ENCODE measurements around the gene CDS1. TPM values are rescaled to one million over a fixed set of nuclear protein-coding genes. Genes with fewer than 3 reads are reported as not detected.
"Not testable (repeated sequence)": the region's sequence is repeated elsewhere in the genome, so short reads cannot be mapped to it uniquely, and the experiment has no call there.

The CDS1 gene
- total RNA-seq, 1 experiment from 2014 or later: 1.7 TPM

- H3K27me3 ChIP-seq (replicated peaks; ENCODE audit: insufficient read depth, low read depth, low read length, poor library complexity): no peaks in the 10 kb centered on the region
- intact Hi-C loops (cut with micrococcal nuclease; ENCODE audit: unreplicated experiment): no loop called here
- H3K4me1 ChIP-seq (ENCODE audit: insufficient read depth, low read length, poor library complexity, severe bottlenecking): no peaks in the 10 kb centered on the region
- ChIA-PET POLR2A (ENCODE audit: low non-redundant PET) (no interaction called here), CTCF (no interaction called here)
- peaks cover 26% of the 10 kb centered on the region for H3K36me3 ChIP-seq (ENCODE audit: insufficient read depth, low read length, poor library complexity, severe bottlenecking)
- H3K4me3 ChIP-seq (ENCODE audit: low read depth, low read length, poor library complexity, severe bottlenecking): no peak overlapping the region
- no peaks in the 10 kb centered on the region for H3K9me3 ChIP-seq (ENCODE audit: low read depth, low read length, poor library complexity, severe bottlenecking)
- no peak overlapping the region for H3K27ac ChIP-seq (ENCODE audit: low read depth, low read length, poor library complexity, severe bottlenecking)
- BruUV-seq (replicated peaks): no TSS peak
- DNase-seq (ENCODE audit: low spot score): no peak
- no peak for TF ChIP-seq EZH2 (IDR thresholded peaks at IDR 0.05; ENCODE audit: borderline replicate concordance, low read depth, low read length, poor library complexity, severe bottlenecking)
- no peak for TF ChIP-seq CTCF (conservative IDR thresholded peaks at IDR 0.05; ENCODE audit: low read depth, low read length)
Observed at GRCh38 chr4:84678976-84679744, 96.2 kb downstream of the CDS1 start.

DNA sequence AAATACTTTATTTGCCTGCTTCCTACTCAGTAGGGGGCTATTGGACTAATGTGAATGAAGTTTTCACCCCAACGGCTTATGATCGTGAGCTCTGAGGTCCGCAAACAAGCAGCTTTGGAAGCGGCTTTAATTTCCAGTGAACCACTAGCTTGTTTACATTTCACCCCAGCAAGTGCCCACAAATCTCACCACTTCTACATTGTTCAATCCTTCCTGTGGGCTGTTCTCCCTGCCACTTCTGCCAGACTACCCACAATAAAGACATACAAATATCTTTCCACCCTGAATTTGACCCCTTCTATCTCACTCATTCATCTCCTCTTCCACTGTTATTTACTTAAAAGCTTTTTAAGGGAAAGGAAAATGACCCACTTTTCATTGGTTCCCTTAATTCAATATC is 98.0 kb downstream of the CDS1 start:
- ChIA-PET CTCF (no interaction called here), POLR2A (ENCODE audit: low non-redundant PET) (no interaction called here)

DNA sequence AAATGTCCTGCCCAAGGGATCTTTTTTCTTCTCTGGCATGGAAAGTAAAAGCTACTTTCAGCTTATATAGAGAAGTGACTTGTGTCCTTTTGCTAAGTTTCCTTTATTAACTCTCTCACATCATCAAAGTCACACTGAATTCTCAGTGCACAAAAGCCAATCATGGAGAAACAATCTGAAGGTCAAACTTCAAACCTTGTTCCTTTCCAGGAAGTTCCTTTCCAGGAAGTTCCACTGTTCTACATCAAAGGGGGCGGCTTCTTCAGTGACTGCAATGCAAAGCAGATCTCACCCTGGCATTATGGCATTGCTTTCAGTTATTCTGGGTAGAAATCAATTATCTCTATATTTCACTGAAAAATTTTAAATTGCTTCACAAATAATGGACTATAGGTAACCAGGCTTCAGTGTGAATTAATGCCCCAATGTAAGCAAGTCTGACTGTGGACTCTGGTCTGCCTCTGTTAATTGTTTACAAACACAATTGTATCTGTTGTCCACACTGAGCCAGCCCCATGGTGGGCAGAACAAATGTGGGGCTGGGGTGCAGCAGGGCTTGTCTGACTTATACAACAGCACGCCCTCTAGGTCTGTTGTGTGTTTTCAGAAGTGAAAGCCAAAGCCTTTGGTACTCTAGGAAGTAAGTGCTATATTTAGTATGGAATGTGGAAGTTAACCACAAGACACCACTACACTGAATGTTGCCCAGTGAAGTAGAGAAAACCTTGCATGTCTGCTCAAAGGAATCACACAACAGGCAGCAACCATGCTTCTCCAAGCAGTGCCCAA is 98.8 kb downstream of the CDS1 start:
- POLR2A ChIA-PET (ENCODE audit: low non-redundant PET): no interaction called here
- intact Hi-C loops (cut with micrococcal nuclease; ENCODE audit: unreplicated experiment): no loop called here
- no peaks in the 10 kb centered on the region for H3K4me1 ChIP-seq (ENCODE audit: insufficient read depth, low read length, poor library complexity, severe bottlenecking)
- BruUV-seq (replicated peaks): no TSS peak
- H3K4me3 ChIP-seq (ENCODE audit: low read depth, low read length, poor library complexity, severe bottlenecking): no peak overlapping the region
- CTCF ChIA-PET: no interaction called here
- H3K36me3 ChIP-seq (ENCODE audit: insufficient read depth, low read length, poor library complexity, severe bottlenecking): peaks cover 25% of the 10 kb centered on the region
- H3K27me3 ChIP-seq (replicated peaks; ENCODE audit: insufficient read depth, low read depth, low read length, poor library complexity): no peaks in the 10 kb centered on the region
- DNase-seq (ENCODE audit: low spot score): no peak
- TF ChIP-seq EZH2 (IDR thresholded peaks at IDR 0.05; ENCODE audit: borderline replicate concordance, low read depth, low read length, poor library complexity, severe bottlenecking): no peak
- TF ChIP-seq CTCF (conservative IDR thresholded peaks at IDR 0.05; ENCODE audit: low read depth, low read length): no peak
- no peak overlapping the region for H3K27ac ChIP-seq (ENCODE audit: low read depth, low read length, poor library complexity, severe bottlenecking)
- no peaks in the 10 kb centered on the region for H3K9me3 ChIP-seq (ENCODE audit: low read depth, low read length, poor library complexity, severe bottlenecking)

More for the DNA sequence above, 98.0 kb downstream of the CDS1 start:
- no peak for DNase-seq (ENCODE audit: low spot score)
- Histone ChIP-seq H3K4me1 (ENCODE audit: insufficient read depth, low read length, poor library complexity, severe bottlenecking) (no peaks in the 10 kb centered on the region), H3K36me3 (ENCODE audit: insufficient read depth, low read length, poor library complexity, severe bottlenecking) (peaks cover 27% of the 10 kb centered on the region), H3K4me3 (ENCODE audit: low read depth, low read length, poor library complexity, severe bottlenecking) (no peak overlapping the region), H3K9me3 (ENCODE audit: low read depth, low read length, poor library complexity, severe bottlenecking) (no peaks in the 10 kb centered on the region), H3K27ac (ENCODE audit: low read depth, low read length, poor library complexity, severe bottlenecking) (no peak overlapping the region), H3K27me3 (replicated peaks; ENCODE audit: insufficient read depth, low read depth, low read length, poor library complexity) (no peaks in the 10 kb centered on the region)
- intact Hi-C loops (cut with micrococcal nuclease; ENCODE audit: unreplicated experiment): no loop called here
- BruUV-seq (replicated peaks): no TSS peak
- TF ChIP-seq CTCF (conservative IDR thresholded peaks at IDR 0.05; ENCODE audit: low read depth, low read length): no peak
- TF ChIP-seq EZH2 (IDR thresholded peaks at IDR 0.05; ENCODE audit: borderline replicate concordance, low read depth, low read length, poor library complexity, severe bottlenecking): no peak

- intact Hi-C loops (cut with micrococcal nuclease; ENCODE audit: unreplicated experiment); BruUV-seq (replicated peaks); H3K9me3 ChIP-seq (ENCODE audit: low read depth, low read length, poor library complexity, severe bottlenecking); H3K27me3 ChIP-seq (replicated peaks; ENCODE audit: insufficient read depth, low read depth, low read length, poor library complexity); DNase-seq (ENCODE audit: low spot score); H3K27ac ChIP-seq (ENCODE audit: low read depth, low read length, poor library complexity, severe bottlenecking); CTCF ChIA-PET; H3K4me1 ChIP-seq (ENCODE audit: insufficient read depth, low read length, poor library complexity, severe bottlenecking); H3K4me3 ChIP-seq (ENCODE audit: low read depth, low read length, poor library complexity, severe bottlenecking); POLR2A ChIA-PET (ENCODE audit: low non-redundant PET): not testable (repeated sequence)
- H3K36me3 ChIP-seq (ENCODE audit: insufficient read depth, low read length, poor library complexity, severe bottlenecking): peaks cover 20% of the 10 kb centered on the region
Observed at GRCh38 chr4:84682661-84683060, 99.7 kb downstream of the CDS1 start.
